Neural cell (in vitro differentiated cells): ENCODE measurements around the gene RNF19B.

Experiments
- EZH2 ChIP-seq: fragments of 200-600, 300-800 bp; shearing (Covaris generic), sonication (generic); IDR thresholded peaks from 2 replicates; pipeline ENCODE4 v1.6.1; 2014; ENCODE audit warnings: antibody characterized with exemption, low read length, borderline replicate concordance, mild to moderate bottlenecking; ENCODE audit not compliant: insufficient read depth, poor library complexity, severe bottlenecking
- MXI1 ChIP-seq: fragments of 450-650 bp; conservative IDR thresholded peaks from 2 replicates; pipeline ENCODE4 v1.6.1; 2014; ENCODE audit warnings: antibody characterized with exemption, mild to moderate bottlenecking; ENCODE audit not compliant: poor library complexity, severe bottlenecking
- POLR2AphosphoS5 ChIP-seq: IDR thresholded peaks from 2 replicates; pipeline ENCODE4 v1.6.1; 2012
- TF ChIP-seq, protein P1 (sequence below): fragments of 450-650 bp; IDR thresholded peaks from 2 replicates; pipeline ENCODE4 v1.5.1; 2014; ENCODE audit warnings: antibody characterized with exemption, mild to moderate bottlenecking, moderate library complexity; ENCODE audit not compliant: poor library complexity, severe bottlenecking

DNA sequence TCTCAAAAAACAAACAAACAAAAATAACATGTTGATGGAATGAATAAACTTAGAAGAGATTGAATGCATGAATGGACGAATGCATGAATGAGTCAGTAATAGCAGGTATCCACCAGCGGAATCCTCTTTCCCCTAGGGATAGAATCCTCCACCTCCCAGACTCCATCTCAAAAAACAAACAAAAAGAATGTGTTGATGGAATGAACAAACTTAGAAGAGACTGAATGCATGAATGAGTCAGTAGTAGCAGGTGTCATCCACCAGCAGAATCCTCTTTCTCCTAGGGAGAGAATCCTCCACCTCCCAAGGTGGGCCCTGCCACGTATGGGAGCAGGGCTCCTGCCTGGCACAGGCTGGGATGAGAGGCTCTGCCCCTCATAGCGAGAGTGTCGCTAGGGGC, 26.8 kb upstream of the RNF19B start:
- TF ChIP-seq, protein P1, sequence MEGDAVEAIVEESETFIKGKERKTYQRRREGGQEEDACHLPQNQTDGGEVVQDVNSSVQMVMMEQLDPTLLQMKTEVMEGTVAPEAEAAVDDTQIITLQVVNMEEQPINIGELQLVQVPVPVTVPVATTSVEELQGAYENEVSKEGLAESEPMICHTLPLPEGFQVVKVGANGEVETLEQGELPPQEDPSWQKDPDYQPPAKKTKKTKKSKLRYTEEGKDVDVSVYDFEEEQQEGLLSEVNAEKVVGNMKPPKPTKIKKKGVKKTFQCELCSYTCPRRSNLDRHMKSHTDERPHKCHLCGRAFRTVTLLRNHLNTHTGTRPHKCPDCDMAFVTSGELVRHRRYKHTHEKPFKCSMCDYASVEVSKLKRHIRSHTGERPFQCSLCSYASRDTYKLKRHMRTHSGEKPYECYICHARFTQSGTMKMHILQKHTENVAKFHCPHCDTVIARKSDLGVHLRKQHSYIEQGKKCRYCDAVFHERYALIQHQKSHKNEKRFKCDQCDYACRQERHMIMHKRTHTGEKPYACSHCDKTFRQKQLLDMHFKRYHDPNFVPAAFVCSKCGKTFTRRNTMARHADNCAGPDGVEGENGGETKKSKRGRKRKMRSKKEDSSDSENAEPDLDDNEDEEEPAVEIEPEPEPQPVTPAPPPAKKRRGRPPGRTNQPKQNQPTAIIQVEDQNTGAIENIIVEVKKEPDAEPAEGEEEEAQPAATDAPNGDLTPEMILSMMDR, result no peak
- TF ChIP-seq MXI1 (no peak), POLR2AphosphoS5 (no peak), EZH2 (no peak)
